Liver (tissue), 9 donors: ENCODE results near the gene JAKMIP3. TPM values are rescaled to one million over a fixed set of nuclear protein-coding genes. Genes with fewer than 3 reads are reported as not detected.
A peak's percentile ranks its signal among the peaks of the same experiment; 100 is the strongest.

Source experiments
- DNase-seq: peaks from one replicate; pipeline ENCODE4 v3.0.0-alpha.2; 2017; ENCODE audit warnings: low spot score
- H3K27ac ChIP-seq, 2 donors: one replicate each; pipeline ENCODE4 v1.7.0; 2013; ENCODE audit warnings: inconsistent platforms in 2 of 2, low read length in 2 of 2, control low read depth in 1 of 2, low read depth in 1 of 2, mild to moderate bottlenecking in 1 of 2
- H3K27me3 ChIP-seq, 4 donors: one replicate each; pipeline versions ENCODE4 v1.6.1 to v1.7.0; 2013; ENCODE audit warnings: low read length in 3 of 4, inconsistent platforms in 1 of 4, mild to moderate bottlenecking in 1 of 4, moderate library complexity in 1 of 4; ENCODE audit not compliant: control insufficient read depth in 4 of 4, insufficient read depth in 4 of 4
- H3K36me3 ChIP-seq, 4 donors: one replicate each; pipeline versions ENCODE4 v1.6.1 to v1.7.0; 2013; ENCODE audit warnings: low read length in 3 of 4, mild to moderate bottlenecking in 3 of 4, low read depth in 1 of 4, moderate library complexity in 1 of 4; ENCODE audit not compliant: control insufficient read depth in 4 of 4, insufficient read depth in 3 of 4
- H3K4me1 ChIP-seq, 4 donors: one replicate each; pipeline versions ENCODE4 v1.6.1 to v1.7.0; 2013; ENCODE audit warnings: low read length in 3 of 4, mild to moderate bottlenecking in 3 of 4, moderate library complexity in 1 of 4; ENCODE audit not compliant: control insufficient read depth in 4 of 4, insufficient read depth in 4 of 4
- H3K4me3 ChIP-seq, 3 donors: one replicate each; pipeline versions ENCODE4 v1.6.1 to v1.7.0; 2013; ENCODE audit warnings: low read length in 3 of 3, control low read depth in 1 of 3, low read depth in 1 of 3, mild to moderate bottlenecking in 1 of 3
- H3K9ac ChIP-seq, 2 donors: one replicate each; pipeline ENCODE4 v1.7.0; 2013; ENCODE audit warnings: low read length in 2 of 2, mild to moderate bottlenecking in 2 of 2, moderate library complexity in 2 of 2, control low read depth in 1 of 2, low read depth in 1 of 2
- H3K9me3 ChIP-seq, 4 donors: one replicate each; pipeline versions ENCODE4 v1.6.1 to v1.7.0; 2013; ENCODE audit warnings: low read length in 3 of 4; ENCODE audit not compliant: control insufficient read depth in 4 of 4
- CTCF ChIP-seq: fragments of 150-350 bp; IDR thresholded peaks from 2 replicates; pipeline ENCODE4 v1.5.1; 2017; ENCODE audit warnings: improper control_type of control experiment, low read depth, low read length; ENCODE audit not compliant: missing input control
- EGR1 ChIP-seq, 2 donors: IDR thresholded peaks; 2 replicates each; pipeline ENCODE4 v1.6.1; 2016 to 2018; ENCODE audit warnings: antibody characterized with exemption in 2 of 2, low read depth in 2 of 2
- FOXA1 ChIP-seq: IDR thresholded peaks from 2 replicates; pipeline ENCODE4 v1.6.1; 2016; ENCODE audit warnings: antibody characterized with exemption
- FOXA2 ChIP-seq: IDR thresholded peaks from 2 replicates; pipeline ENCODE4 v1.6.1; 2016; ENCODE audit warnings: antibody characterized with exemption
- GABPA ChIP-seq, 2 donors: IDR thresholded peaks in 1 of 2; conservative IDR thresholded peaks in 1 of 2; 2 replicates each; pipeline ENCODE4 v1.6.1; 2016; ENCODE audit warnings: antibody characterized with exemption in 2 of 2, mild to moderate bottlenecking in 1 of 2, moderate library complexity in 1 of 2
- HNF4G ChIP-seq: IDR thresholded peaks from 2 replicates; pipeline ENCODE4 v1.6.1; 2016; ENCODE audit warnings: antibody characterized with exemption
- JUND ChIP-seq, 2 donors: IDR thresholded peaks; 2 replicates each; pipeline ENCODE4 v1.6.1; 2016; ENCODE audit warnings: antibody characterized with exemption in 2 of 2
- NR2F2 ChIP-seq: IDR thresholded peaks from 2 replicates; pipeline ENCODE4 v1.6.1; 2016; ENCODE audit warnings: antibody characterized with exemption
- RAD21 ChIP-seq, 2 donors: IDR thresholded peaks; 2 replicates each; pipeline ENCODE4 v1.6.1; 2016; ENCODE audit warnings: antibody characterized with exemption in 2 of 2, mild to moderate bottlenecking in 2 of 2
- RXRA ChIP-seq, 2 donors: IDR thresholded peaks; 2 replicates each; pipeline ENCODE4 v1.6.1; 2017 to 2018; ENCODE audit warnings: antibody characterized with exemption in 2 of 2, mild to moderate bottlenecking in 1 of 2
- SP1 ChIP-seq: IDR thresholded peaks from 2 replicates; pipeline ENCODE4 v1.6.1; 2018; ENCODE audit warnings: antibody characterized with exemption, mild to moderate bottlenecking
- TAF1 ChIP-seq: conservative IDR thresholded peaks from 2 replicates; pipeline ENCODE4 v1.6.1; 2016; ENCODE audit warnings: antibody characterized with exemption, mild to moderate bottlenecking
- YY1 ChIP-seq: IDR thresholded peaks from 2 replicates; pipeline ENCODE4 v1.6.1; 2016; ENCODE audit warnings: antibody characterized with exemption, mild to moderate bottlenecking
- ZBTB33 ChIP-seq: IDR thresholded peaks from 2 replicates; pipeline ENCODE4 v1.6.1; 2016; ENCODE audit warnings: antibody characterized with exemption
- WGBS: extraction: QIAGEN DNeasy Blood & Tissue Kit; methylation state at CpG from one replicate; pipeline ENCODE4 v1.1.7; 2013; 5-methylcytosine and 5-hydroxymethylcytosine counted together
- polyA plus RNA-seq, 2 donors: library from polyadenylated mRNA; stranded (reverse) in 1 of 2; unstranded in 1 of 2; fragments of 200-250 nt in 1 of 2; fragments of >200 nt in 1 of 2; fragmentation: Nextera tagmentation in 1 of 2; extraction: Ambion mirVana in 1 of 2; gene quantifications; one replicate each; pipeline versions ENCODE4 v1.2.1 to v1.2.3, GENCODE V29; 2013 to 2015
- total RNA-seq, 2 donors: library from RNA; depleted of rRNA; stranded (reverse); fragments of >200 nt; gene quantifications; one replicate each; pipeline ENCODE4 v1.2.3, GENCODE V29; 2014
- TF ChIP-seq, protein P1 (sequence below): IDR thresholded peaks from 2 replicates; pipeline ENCODE4 v1.6.1; 2016; ENCODE audit warnings: antibody characterized with exemption
- TF ChIP-seq, protein P2 (sequence below): IDR thresholded peaks from 2 replicates; pipeline ENCODE4 v1.6.1; 2016; ENCODE audit warnings: antibody characterized with exemption
- TF ChIP-seq, protein P3 (sequence below): IDR thresholded peaks from 2 replicates; pipeline ENCODE4 v1.6.1; 2016; ENCODE audit warnings: antibody characterized with exemption, mild to moderate bottlenecking
- donor health status: healthy.
- donor health status: healthy.
- donor health status: healthy.
- donor health status: healthy.
- donor health status: healthy.

Gene JAKMIP3
- total and polyA plus RNA-seq, 4 donors = 0.08 to 0.17 (median 0.09) TPM; not detected in 1

- no peaks in the 10 kb centered on the region for H3K36me3 ChIP-seq
- TF ChIP-seq, protein P1, sequence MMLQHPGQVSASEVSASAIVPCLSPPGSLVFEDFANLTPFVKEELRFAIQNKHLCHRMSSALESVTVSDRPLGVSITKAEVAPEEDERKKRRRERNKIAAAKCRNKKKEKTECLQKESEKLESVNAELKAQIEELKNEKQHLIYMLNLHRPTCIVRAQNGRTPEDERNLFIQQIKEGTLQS = no peak
- TF ChIP-seq, protein P2, sequence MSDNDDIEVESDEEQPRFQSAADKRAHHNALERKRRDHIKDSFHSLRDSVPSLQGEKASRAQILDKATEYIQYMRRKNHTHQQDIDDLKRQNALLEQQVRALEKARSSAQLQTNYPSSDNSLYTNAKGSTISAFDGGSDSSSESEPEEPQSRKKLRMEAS = no peak
- TF ChIP-seq CTCF (no peak), NR2F2 (no peak), ZBTB33 (no peak), HNF4G (no peak), YY1 (no peak), FOXA2 (no peak), TAF1 (no peak), GABPA (IDR thresholded peaks at IDR 0.05 in 1 of 2, conservative IDR thresholded peaks at IDR 0.05 in 1 of 2) (no peak), RXRA (IDR thresholded peaks at IDR 0.05) (no peak), JUND (IDR thresholded peaks at IDR 0.05) (no peak), FOXA1 (no peak), SP1 (no peak)
- TF ChIP-seq, protein P3, sequence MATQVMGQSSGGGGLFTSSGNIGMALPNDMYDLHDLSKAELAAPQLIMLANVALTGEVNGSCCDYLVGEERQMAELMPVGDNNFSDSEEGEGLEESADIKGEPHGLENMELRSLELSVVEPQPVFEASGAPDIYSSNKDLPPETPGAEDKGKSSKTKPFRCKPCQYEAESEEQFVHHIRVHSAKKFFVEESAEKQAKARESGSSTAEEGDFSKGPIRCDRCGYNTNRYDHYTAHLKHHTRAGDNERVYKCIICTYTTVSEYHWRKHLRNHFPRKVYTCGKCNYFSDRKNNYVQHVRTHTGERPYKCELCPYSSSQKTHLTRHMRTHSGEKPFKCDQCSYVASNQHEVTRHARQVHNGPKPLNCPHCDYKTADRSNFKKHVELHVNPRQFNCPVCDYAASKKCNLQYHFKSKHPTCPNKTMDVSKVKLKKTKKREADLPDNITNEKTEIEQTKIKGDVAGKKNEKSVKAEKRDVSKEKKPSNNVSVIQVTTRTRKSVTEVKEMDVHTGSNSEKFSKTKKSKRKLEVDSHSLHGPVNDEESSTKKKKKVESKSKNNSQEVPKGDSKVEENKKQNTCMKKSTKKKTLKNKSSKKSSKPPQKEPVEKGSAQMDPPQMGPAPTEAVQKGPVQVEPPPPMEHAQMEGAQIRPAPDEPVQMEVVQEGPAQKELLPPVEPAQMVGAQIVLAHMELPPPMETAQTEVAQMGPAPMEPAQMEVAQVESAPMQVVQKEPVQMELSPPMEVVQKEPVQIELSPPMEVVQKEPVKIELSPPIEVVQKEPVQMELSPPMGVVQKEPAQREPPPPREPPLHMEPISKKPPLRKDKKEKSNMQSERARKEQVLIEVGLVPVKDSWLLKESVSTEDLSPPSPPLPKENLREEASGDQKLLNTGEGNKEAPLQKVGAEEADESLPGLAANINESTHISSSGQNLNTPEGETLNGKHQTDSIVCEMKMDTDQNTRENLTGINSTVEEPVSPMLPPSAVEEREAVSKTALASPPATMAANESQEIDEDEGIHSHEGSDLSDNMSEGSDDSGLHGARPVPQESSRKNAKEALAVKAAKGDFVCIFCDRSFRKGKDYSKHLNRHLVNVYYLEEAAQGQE = no peak
- no peak overlapping the region for H3K27ac ChIP-seq
- H3K27me3 ChIP-seq = peaks cover 2 to 8% (median 4%) of the 10 kb centered on the region in 4 donors
- H3K9me3 ChIP-seq = no peaks in the 10 kb centered on the region
- H3K4me1 ChIP-seq = peaks cover 4 to 14% (median 4%) of the 10 kb centered on the region in 4 donors
- peak overlapping the region in 1 of 3 donors; percentile 48 for H3K4me3 ChIP-seq
- no peak for DNase-seq
- WGBS = 5% methylated on average over 44 of the region's 44 CpGs
- H3K9ac ChIP-seq = no peak overlapping the region
Measured at GRCh38 chr10:132036887-132037675, 28.7 kb upstream of the JAKMIP3 start.

GRCh38 chr10:132037676-132037975, 28.1 kb upstream of the JAKMIP3 start:
- 54% methylated on average over 10 of the region's 10 CpGs for WGBS
- Histone ChIP-seq H3K9ac (no peak overlapping the region), H3K27ac (no peak overlapping the region), H3K9me3 (no peaks in the 10 kb centered on the region), H3K27me3 (peaks cover 2 to 8% (median 4%) of the 10 kb centered on the region in 4 donors), H3K36me3 (no peaks in the 10 kb centered on the region), H3K4me1 (peaks cover 4 to 14% (median 4%) of the 10 kb centered on the region in 4 donors), H3K4me3 (no peak overlapping the region)
- TF ChIP-seq FOXA2 (no peak), HNF4G (no peak), FOXA1 (no peak), RAD21 (IDR thresholded peaks at IDR 0.05) (no peak), CTCF (no peak), NR2F2 (no peak), YY1 (no peak), EGR1 (IDR thresholded peaks at IDR 0.05; ENCODE audit: low read depth in 2 of 2) (no peak)
- TF ChIP-seq, protein P1 = no peak
- no peak for DNase-seq
